Loucy (cell line): ENCODE measurements around the gene SSBP2.

ENCODE experiments used
- H2AFZ ChIP-seq: fragments of 200-600 bp; sonication (generic); 2 replicates; pipeline ENCODE4 v1.6.0; 2016; ENCODE audit warnings: antibody characterized with exemption, mild to moderate bottlenecking, low read length, moderate library complexity
- H3F3A ChIP-seq: fragments of 200-600 bp; 2 replicates; pipeline ENCODE4 v1.6.0; 2016; ENCODE audit warnings: antibody characterized with exemption, low read depth, mild to moderate bottlenecking
- H3K27me3 ChIP-seq: fragments of 200-600 bp; sonication (generic); 2 replicates; pipeline ENCODE4 v1.6.1; 2014; ENCODE audit warnings: low read length, mild to moderate bottlenecking; ENCODE audit not compliant: insufficient read depth, poor library complexity, severe bottlenecking
- H3K36me3 ChIP-seq: fragments of 200-600 bp; sonication (generic); 2 replicates; pipeline ENCODE4 v1.6.1; 2016; ENCODE audit warnings: low read length; ENCODE audit not compliant: insufficient read depth
- H3K4me1 ChIP-seq: fragments of 200-600 bp; sonication (generic); 2 replicates; pipeline ENCODE4 v1.5.1; 2014; ENCODE audit warnings: low read length, mild to moderate bottlenecking; ENCODE audit not compliant: insufficient read depth, poor library complexity, severe bottlenecking
- H3K4me2 ChIP-seq: fragments of 200-600 bp; sonication (generic); 2 replicates; pipeline ENCODE4 v1.6.0; 2014; ENCODE audit warnings: antibody characterized with exemption, low read length, low read depth, mild to moderate bottlenecking; ENCODE audit not compliant: poor library complexity, severe bottlenecking
- H3K4me3 ChIP-seq: fragments of 200-600 bp; sonication (generic); 2 replicates; pipeline ENCODE4 v1.5.1; 2014; ENCODE audit warnings: low read length, mild to moderate bottlenecking, mixed read lengths; ENCODE audit not compliant: poor library complexity, severe bottlenecking
- H3K79me2 ChIP-seq: fragments of 200-600 bp; sonication (generic); 2 replicates; pipeline ENCODE4 v1.6.1; 2014; ENCODE audit warnings: low read length; ENCODE audit not compliant: insufficient read depth
- H3K9ac ChIP-seq: fragments of 200-600 bp; sonication (generic); 2 replicates; pipeline ENCODE4 v1.6.0; 2014; ENCODE audit warnings: mild to moderate bottlenecking, low read depth, low read length, moderate library complexity; ENCODE audit not compliant: poor library complexity, severe bottlenecking
- H3K9me2 ChIP-seq: fragments of 200-600 bp; sonication (generic); replicated peaks from 2 replicates; pipeline ENCODE4 v1.6.1; 2016; ENCODE audit warnings: low read depth, low read length, mixed read lengths
- H3K9me3 ChIP-seq: fragments of 200-600 bp; sonication (generic); 2 replicates; pipeline ENCODE4 v1.6.1; 2014; ENCODE audit warnings: mild to moderate bottlenecking, antibody characterized with exemption, low read length, low read depth; ENCODE audit not compliant: insufficient read depth
- H4K20me1 ChIP-seq: fragments of 200-600 bp; sonication (generic); 2 replicates; pipeline ENCODE4 v1.6.0; 2014; ENCODE audit warnings: antibody characterized with exemption, low read length, mild to moderate bottlenecking; ENCODE audit not compliant: insufficient read depth, poor library complexity, severe bottlenecking
- CTCF ChIP-seq: fragments of 200-600 bp; sonication (generic); conservative IDR thresholded peaks from 2 replicates; pipeline ENCODE4 v1.5.1; 2014; ENCODE audit warnings: mild to moderate bottlenecking, antibody characterized with exemption, low read length
- EZH2phosphoT487 ChIP-seq: fragments of 200-600 bp; IDR thresholded peaks from 2 replicates; pipeline ENCODE4 v1.6.1; 2018; ENCODE audit warnings: antibody characterized with exemption, mild to moderate bottlenecking, moderate library complexity, borderline replicate concordance

Gene SSBP2

GRCh38 chr5:81763294-81763928 lies 12.5 kb upstream of the SSBP2 start:
- H3F3A ChIP-seq: peaks cover 7% of the 10 kb centered on the region; the same call in 1 of the 2 replicates
- H3K9ac ChIP-seq: no peak overlapping the region
- H3K79me2 ChIP-seq: no peaks in the 10 kb centered on the region
- no peaks in the 10 kb centered on the region for H3K9me3 ChIP-seq
- no peaks in the 10 kb centered on the region for H4K20me1 ChIP-seq
- H3K9me2 ChIP-seq: no peaks in the 10 kb centered on the region
- H3K4me2 ChIP-seq: no peak overlapping the region
- H3K36me3 ChIP-seq: no peaks in the 10 kb centered on the region
- H3K27me3 ChIP-seq: no peaks in the 10 kb centered on the region
- no peak for TF ChIP-seq CTCF
- TF ChIP-seq EZH2phosphoT487: no peak
- no peak overlapping the region for H3K4me3 ChIP-seq
- H3K4me1 ChIP-seq: peaks cover 26% of the 10 kb centered on the region
- no peak overlapping the region for H2AFZ ChIP-seq

GRCh38 chr5:81762853-81763252 lies 12.0 kb upstream of the SSBP2 start:
- H3K4me2 ChIP-seq: no peak overlapping the region
- TF ChIP-seq CTCF (no peak), EZH2phosphoT487 (no peak)
- H3K27me3 ChIP-seq: no peaks in the 10 kb centered on the region
- H3K9ac ChIP-seq: no peak overlapping the region
- peaks cover 7% of the 10 kb centered on the region; the same call in 1 of the 2 replicates for H3F3A ChIP-seq
- no peaks in the 10 kb centered on the region for H4K20me1 ChIP-seq
- H3K4me1 ChIP-seq: peaks cover 31% of the 10 kb centered on the region
- H3K9me3 ChIP-seq: no peaks in the 10 kb centered on the region
- no peak overlapping the region for H3K4me3 ChIP-seq
- H3K36me3 ChIP-seq: no peaks in the 10 kb centered on the region
- no peaks in the 10 kb centered on the region for H3K9me2 ChIP-seq
- H2AFZ ChIP-seq: no peak overlapping the region
- no peaks in the 10 kb centered on the region for H3K79me2 ChIP-seq

GRCh38 chr5:81762401-81762800 lies 11.5 kb upstream of the SSBP2 start:
- Histone ChIP-seq H4K20me1 (no peaks in the 10 kb centered on the region), H2AFZ (no peak overlapping the region), H3K4me2 (no peak overlapping the region), H3K4me3 (no peak overlapping the region), H3K9me2 (no peaks in the 10 kb centered on the region), H3K27me3 (no peaks in the 10 kb centered on the region), H3K9ac (no peak overlapping the region), H3K36me3 (no peaks in the 10 kb centered on the region), H3F3A (peaks cover 7% of the 10 kb centered on the region; the same call in 1 of the 2 replicates), H3K4me1 (peaks cover 32% of the 10 kb centered on the region), H3K9me3 (no peaks in the 10 kb centered on the region), H3K79me2 (no peaks in the 10 kb centered on the region)
- no peak for TF ChIP-seq CTCF
- TF ChIP-seq EZH2phosphoT487: no peak
